HepG2 (cell line): ENCODE measurements around the gene COMMD2. TPM values are rescaled to one million over a fixed set of nuclear protein-coding genes. Genes with fewer than 3 reads are reported as not detected.

Source experiments
- ATAC-seq: fragments of 200-7000 bp; cut with Tn5 transposase; 3 replicates; pipeline ENCODE4 v1.9.1; 2020; ENCODE audit warnings: mild to moderate bottlenecking, moderate library complexity
- BruUV-seq: library from RNA; stranded (reverse); fragments of 400-500 nt; replicated peaks from 2 replicates; lab custom pipeline; 2021; lab: Mats Ljungman, UMichigan
- CTCF ChIA-PET: fragments of 300-600 bp; formaldehyde crosslinking; extraction: SDS; loops from one replicate; lab custom pipeline; 2021; ENCODE audit warnings: low total read pairs, inconsistent platforms, low intra/inter-chr PET ratio; lab: Yijun Ruan, JAX
- POLR2A ChIA-PET: fragments of 350-600 bp; sonication (Branson Sonifier 250); formaldehyde crosslinking; loops from one replicate; lab custom pipeline; 2020; ENCODE audit warnings: antibody characterized with exemption, inconsistent platforms; lab: Yijun Ruan, JAX
- DNase-seq: peaks from one replicate; pipeline ENCODE4 v3.0.0-alpha.2; 2015; ENCODE audit warnings: low spot score
- FAIRE-seq: peaks from 3 replicates; lab custom pipeline; 2011; peaks lifted over from hg19 to GRCh38; lab: Jason Lieb, UNC
- H2AFZ ChIP-seq: one replicate; pipeline ENCODE4 v1.6.1; 2011; ENCODE audit warnings: low read length, inconsistent platforms
- H3K27ac ChIP-seq: fragments of 300-600 bp; 3 replicates; pipeline ENCODE4 v1.8.0; 2011; ENCODE audit warnings: mixed run types, mild to moderate bottlenecking, mixed read lengths, low read length, inconsistent platforms; ENCODE audit not compliant: insufficient read depth; ENCODE audit errors: extremely low read length
- H3K27me3 ChIP-seq, 2 experiments: fragments of 200-600 bp in 1 of 2; 2 replicates in 1 of 2; 3 replicates in 1 of 2; pipeline versions ENCODE4 v1.6.0 to v1.8.0; 2011; ENCODE audit warnings: low read length in 2 of 2, mild to moderate bottlenecking in 2 of 2, moderate library complexity in 2 of 2, inconsistent platforms in 1 of 2; ENCODE audit not compliant: insufficient read depth in 2 of 2, control insufficient read depth in 1 of 2
- H3K36me3 ChIP-seq, 2 experiments: fragments of 200-600 bp in 1 of 2; replicated peaks in 1 of 2; 2 replicates in 1 of 2; 3 replicates in 1 of 2; pipeline versions ENCODE4 v1.5.1 to v1.8.0; 2011; ENCODE audit warnings: low read length in 2 of 2, inconsistent platforms in 1 of 2; ENCODE audit not compliant: insufficient read depth in 2 of 2, control insufficient read depth in 1 of 2
- H3K4me1 ChIP-seq: 2 replicates; pipeline ENCODE4 v1.5.1; 2012; ENCODE audit warnings: low read length, inconsistent platforms; ENCODE audit not compliant: insufficient read depth
- H3K4me2 ChIP-seq: 2 replicates; pipeline ENCODE4 v1.6.0; 2011; ENCODE audit warnings: low read depth, low read length, inconsistent platforms
- H3K4me3 ChIP-seq, 3 experiments: fragments of 200-600 bp in 1 of 3; sonication (generic), shearing (Covaris generic) in 1 of 3; replicated peaks in 1 of 3; 2 replicates each; pipeline ENCODE4 v1.5.1; 2011 to 2016; ENCODE audit warnings: low read length in 3 of 3, inconsistent platforms in 2 of 3, low read depth in 2 of 3, mild to moderate bottlenecking in 2 of 3, control low read depth in 1 of 3, mixed read lengths in 1 of 3; ENCODE audit not compliant: insufficient read depth in 1 of 3
- H3K79me2 ChIP-seq: one replicate; pipeline ENCODE4 v1.6.1; 2011; ENCODE audit warnings: low read length, inconsistent platforms; ENCODE audit not compliant: insufficient read depth
- H3K9ac ChIP-seq: 2 replicates; pipeline ENCODE4 v1.6.0; 2011; ENCODE audit warnings: mild to moderate bottlenecking, low read depth, low read length, inconsistent platforms; ENCODE audit not compliant: insufficient read depth
- H3K9me3 ChIP-seq: 2 replicates; pipeline ENCODE4 v1.5.1; 2012; ENCODE audit warnings: mild to moderate bottlenecking, low read length
- H4K20me1 ChIP-seq: 2 replicates; pipeline ENCODE4 v1.6.0; 2011; ENCODE audit warnings: inconsistent platforms, mild to moderate bottlenecking, low read length, moderate library complexity; ENCODE audit not compliant: insufficient read depth
- CTCF ChIP-seq: sonication (generic); formaldehyde crosslinking; IDR thresholded peaks from 2 replicates; pipeline ENCODE4 v1.5.0; 2020; ENCODE audit warnings: mild to moderate bottlenecking, missing genetic modification reagents, moderate library complexity
- HNF1A ChIP-seq, 2 experiments: sonication (generic) in 1 of 2; formaldehyde crosslinking in 1 of 2; IDR thresholded peaks; 2 replicates each; pipeline versions ENCODE4 v1.4.0 to v1.6.1; 2016 to 2020; ENCODE audit warnings: borderline replicate concordance in 1 of 2, low read depth in 1 of 2, mild to moderate bottlenecking in 1 of 2, missing genetic modification reagents in 1 of 2
- RAD21 ChIP-seq: fragments of 450-650 bp; formaldehyde crosslinking; IDR thresholded peaks from 2 replicates; pipeline ENCODE4 v1.5.0; 2020; ENCODE audit warnings: mild to moderate bottlenecking
- RFXAP ChIP-seq: sonication (generic); formaldehyde crosslinking; IDR thresholded peaks from 2 replicates; pipeline ENCODE4 v1.4.0; 2020; ENCODE audit warnings: missing genetic modification reagents, borderline replicate concordance
- SMC3 ChIP-seq: IDR thresholded peaks from 2 replicates; pipeline ENCODE4 v1.6.1; 2011; ENCODE audit warnings: low read length, improper control_type of control experiment
- STAG1 ChIP-seq: sonication (generic); formaldehyde crosslinking; IDR thresholded peaks from 2 replicates; pipeline ENCODE4 v1.4.0; 2020; ENCODE audit warnings: missing genetic modification reagents
- TFDP2 ChIP-seq: sonication (generic); formaldehyde crosslinking; IDR thresholded peaks from 2 replicates; pipeline ENCODE4 v1.4.0; 2020; ENCODE audit warnings: missing genetic modification reagents
- WGBS: methylation state at CpG from one replicate; pipeline ENCODE4 v1.1.6; 2017; ENCODE audit warnings: low lambda C conversion rate; 5-methylcytosine and 5-hydroxymethylcytosine counted together
- in situ Hi-C: cut with HindIII; loops from 2 replicates; pipeline ENCODE4 v1.10.0; 2017; ENCODE audit warnings: low pct_unique_long_range_greater_than_20kb; ENCODE audit not compliant: extremely low pct_ligation_motif_present
- intact Hi-C: fragments of 100-400 bp; cut with micrococcal nuclease; formaldehyde crosslinking; loops from one replicate; pipeline ENCODE4 v1.10.0; 2022; ENCODE audit not compliant: unreplicated experiment
- polyA plus RNA-seq, 8 experiments: library from polyadenylated mRNA; depleted of rRNA in 3 of 8; stranded (reverse) in 7 of 8; unstranded in 1 of 8; fragments of >200 nt; fragmentation: Illumina TruSeq in 4 of 8; extraction: Trizol in 4 of 8; gene quantifications; 2 replicates each; pipeline versions ENCODE4 v1.2.1 to v1.2.3, GENCODE V29; 2011 to 2016; ENCODE audit warnings: low read depth in 4 of 8, missing spikeins in 1 of 8, mixed read lengths in 1 of 8; ENCODE audit not compliant: insufficient read depth in 1 of 8
- total RNA-seq, 5 experiments: library from RNA; depleted of rRNA; stranded (reverse); fragments of >200 nt; fragmentation: Illumina TruSeq; extraction: Trizol; gene quantifications; 2 replicates each; pipeline ENCODE4 v1.2.3, GENCODE V29; 2016; ENCODE audit warnings: low read depth in 1 of 5
- TF ChIP-seq, protein P1 (sequence below), 2 experiments: sonication (generic) in 1 of 2; formaldehyde crosslinking in 1 of 2; IDR thresholded peaks; 2 replicates each; pipeline versions ENCODE4 v1.4.0 to v1.6.1; 2018 to 2020; ENCODE audit warnings: missing genetic modification reagents in 2 of 2, borderline replicate concordance in 1 of 2, low read depth in 1 of 2, mild to moderate bottlenecking in 1 of 2, missing biosample characterization in 1 of 2

Gene COMMD2
- total and polyA plus RNA-seq, 2 of the 13 experiments (the other 11 are each of a cell fraction or from before 2014, with no cell fraction given) = 33.0 to 57.6 TPM

DNA sequence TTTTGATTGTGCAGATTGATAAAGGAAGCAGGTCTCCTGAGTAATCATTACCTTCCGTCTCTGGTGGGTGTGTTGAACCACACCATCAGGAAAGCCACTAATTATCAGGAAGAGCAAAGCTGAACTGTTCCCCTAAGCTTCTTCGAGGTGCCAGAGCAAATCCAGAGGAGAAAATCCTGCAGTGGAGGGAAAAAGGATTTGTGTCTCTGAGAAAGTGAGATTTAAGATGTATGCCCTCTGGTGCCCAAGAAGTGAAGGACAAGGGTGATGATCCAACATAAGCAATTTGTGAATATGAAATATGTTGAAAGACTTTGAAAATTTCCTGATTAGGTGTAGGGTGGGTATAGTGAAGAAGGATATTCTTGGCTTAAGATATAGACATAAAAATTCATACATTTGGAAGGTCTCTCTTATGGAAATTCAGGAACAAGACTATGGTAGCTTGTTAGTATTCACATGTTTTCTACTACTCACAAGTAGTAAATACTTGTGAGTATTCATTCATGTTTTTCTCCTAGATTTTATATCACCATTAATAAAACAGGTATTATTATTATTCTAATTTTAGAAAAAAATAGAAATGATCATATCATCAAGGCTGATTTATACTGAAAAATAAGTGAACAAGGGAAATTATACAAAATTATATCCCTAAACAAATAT, 34.8 kb downstream of the COMMD2 start:
- no peak overlapping the region for H3K4me3 ChIP-seq
- POLR2A ChIA-PET = interaction anchor here (1.6 kb wide), 1 partner anchor 59 kb away, joined by 5 read pairs; the partner anchor contains the start of gene WWTR1
- in situ Hi-C loops (no loop called here), intact Hi-C loops (loop anchor here (1.0 to 5.0 kb wide), 5 partner anchors 45 to 205 kb away; partner anchors contain the start of gene WWTR1)
- no peaks in the 10 kb centered on the region for H4K20me1 ChIP-seq
- H3K27ac ChIP-seq = no peak overlapping the region
- H3K4me2 ChIP-seq = peak overlapping the region; percentile 39; the same call in 1 of the 2 replicates
- CTCF ChIA-PET = interaction anchor here (0.5 to 2.3 kb wide), 6 partner anchors 48 to 223 kb away, joined by 3 to 23 read pairs (median 12); no protein-coding TSS in a partner anchor
- no peak overlapping the region for H3K9ac ChIP-seq
- H3K9me3 ChIP-seq = peaks cover 14% of the 10 kb centered on the region
- 12% methylated on average over 2 of the region's 2 CpGs for WGBS
- TF ChIP-seq, protein P1, sequence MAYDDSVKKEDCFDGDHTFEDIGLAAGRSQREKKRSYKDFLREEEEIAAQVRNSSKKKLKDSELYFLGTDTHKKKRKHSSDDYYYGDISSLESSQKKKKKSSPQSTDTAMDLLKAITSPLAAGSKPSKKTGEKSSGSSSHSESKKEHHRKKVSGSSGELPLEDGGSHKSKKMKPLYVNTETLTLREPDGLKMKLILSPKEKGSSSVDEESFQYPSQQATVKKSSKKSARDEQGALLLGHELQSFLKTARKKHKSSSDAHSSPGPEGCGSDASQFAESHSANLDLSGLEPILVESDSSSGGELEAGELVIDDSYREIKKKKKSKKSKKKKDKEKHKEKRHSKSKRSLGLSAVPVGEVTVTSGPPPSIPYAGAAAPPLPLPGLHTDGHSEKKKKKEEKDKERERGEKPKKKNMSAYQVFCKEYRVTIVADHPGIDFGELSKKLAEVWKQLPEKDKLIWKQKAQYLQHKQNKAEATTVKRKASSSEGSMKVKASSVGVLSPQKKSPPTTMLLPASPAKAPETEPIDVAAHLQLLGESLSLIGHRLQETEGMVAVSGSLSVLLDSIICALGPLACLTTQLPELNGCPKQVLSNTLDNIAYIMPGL (CRISPR knock-in tag; IDR thresholded peaks at IDR 0.05; ENCODE audit: borderline replicate concordance in 1 of 2, low read depth in 1 of 2) = 0 out of 4 replicates have a peak, but pooled peaks of 1 of the 2 experiments have one; percentile 30
- TF ChIP-seq RFXAP (CRISPR knock-in tag) = no peak
- peak; percentile 91 for TF ChIP-seq SMC3
- peak; percentile 82 for TF ChIP-seq STAG1 (CRISPR knock-in tag)
- peak; percentile 52; the same call in 1 of the 2 replicates for TF ChIP-seq RAD21 (CRISPR knock-in tag)
- no peak for TF ChIP-seq HNF1A (IDR thresholded peaks at IDR 0.05; ENCODE audit: low read depth)
- TF ChIP-seq HNF1A (CRISPR knock-in tag; IDR thresholded peaks at IDR 0.05; ENCODE audit: borderline replicate concordance) = no peak
- 0 out of 2 replicates have a peak, but pooled peaks have one; percentile 46 for TF ChIP-seq TFDP2 (CRISPR knock-in tag)
- TF ChIP-seq CTCF (CRISPR knock-in tag) = peak; percentile 76
- no peaks in the 10 kb centered on the region for H3K36me3 ChIP-seq
- FAIRE-seq = peak; percentile 64
- H3K79me2 ChIP-seq = no peaks in the 10 kb centered on the region
- no peak for ATAC-seq
- peak; percentile 51 for DNase-seq
- peaks cover 27% of the 10 kb centered on the region for H3K4me1 ChIP-seq
- H3K27me3 ChIP-seq = no peaks in the 10 kb centered on the region
- peak overlapping the region; percentile 69 for H2AFZ ChIP-seq
- no TSS peak for BruUV-seq
